ENCODE measurements around the gene MUC4. TPM values are rescaled to one million over a fixed set of nuclear protein-coding genes. Genes with fewer than 3 reads are reported as not detected.
A peak's percentile ranks its signal among the peaks of the same experiment; 100 is the strongest.
"Not testable (repeated sequence)": the region's sequence is repeated elsewhere in the genome, so short reads cannot be mapped to it uniquely, and the experiment has no call there.

MUC4 gene
- total and polyA plus RNA-seq, 2 experiments from 2014 or later: 1.3 TPM

DNA sequence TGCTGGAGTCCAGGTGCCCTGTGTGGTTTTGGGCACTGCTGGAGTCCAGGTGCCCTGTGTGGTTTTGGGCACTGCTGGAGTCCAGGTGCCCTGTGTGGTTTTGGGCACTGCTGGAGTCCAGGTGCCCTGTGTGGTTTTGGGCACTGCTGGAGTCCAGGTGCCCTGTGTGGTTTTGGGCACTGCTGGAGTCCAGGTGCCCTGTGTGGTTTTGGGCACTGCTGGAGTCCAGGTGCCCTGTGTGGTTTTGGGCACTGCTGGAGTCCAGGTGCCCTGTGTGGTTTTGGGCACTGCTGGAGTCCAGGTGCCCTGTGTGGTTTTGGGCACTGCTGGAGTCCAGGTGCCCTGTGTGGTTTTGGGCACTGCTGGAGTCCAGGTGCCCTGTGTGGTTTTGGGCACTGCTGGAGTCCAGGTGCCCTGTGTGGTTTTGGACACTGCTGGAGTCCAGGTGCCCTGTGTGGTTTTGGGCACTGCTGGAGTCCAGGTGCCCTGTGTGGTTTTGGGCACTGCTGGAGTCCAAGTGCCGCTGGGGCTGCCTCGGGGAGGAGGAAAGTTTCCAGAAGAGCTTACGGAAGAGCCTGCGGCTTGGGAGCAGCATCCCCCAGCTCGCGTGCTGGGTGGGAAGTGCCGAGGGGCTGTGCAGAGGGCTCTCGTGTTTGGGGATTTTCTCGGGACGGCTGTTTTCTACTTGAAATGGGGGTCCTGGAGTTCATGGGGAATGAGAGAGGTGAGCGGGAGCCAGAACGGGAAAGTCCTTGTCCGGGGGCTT is 12.9 kb upstream of the MUC4 start:
- not testable (repeated sequence) for H3K36me3 ChIP-seq (ENCODE audit: insufficient read depth)

DNA sequence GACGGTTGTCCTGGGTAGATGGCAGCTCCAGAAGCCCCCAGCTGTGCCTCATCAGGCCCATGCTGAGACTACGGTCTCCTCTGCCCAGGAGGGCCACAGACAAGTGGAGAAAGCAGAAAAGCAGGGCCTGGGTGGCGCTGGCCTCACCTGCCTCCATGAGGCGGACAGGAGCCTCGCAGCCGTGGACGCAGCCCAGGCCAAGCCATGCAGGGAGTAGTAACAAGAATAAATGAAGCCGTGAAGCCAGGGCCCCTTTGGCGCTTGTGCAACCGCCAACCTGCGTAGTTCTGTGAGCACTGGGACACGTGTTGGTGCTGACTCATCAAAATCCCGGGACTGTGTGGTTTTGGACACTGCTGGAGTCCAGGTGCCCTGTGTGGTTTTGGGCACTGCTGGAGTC is 12.3 kb upstream of the MUC4 start:
- H3K27ac ChIP-seq (ENCODE audit: low read depth): no peak overlapping the region
- no peaks in the 10 kb centered on the region for H3K27me3 ChIP-seq (ENCODE audit: insufficient read depth)
- no peaks in the 10 kb centered on the region for H3F3A ChIP-seq (replicated peaks; ENCODE audit: low read depth)
- no peak for DNase-seq (ENCODE audit: low spot score)
- no peaks in the 10 kb centered on the region for H4K20me1 ChIP-seq (replicated peaks; ENCODE audit: insufficient read depth)
- no peak overlapping the region for H3K4me2 ChIP-seq
- Mint-ChIP-seq H3K36me3 (ENCODE audit: low read depth) (no peaks in the 10 kb centered on the region), H3K27me3 (ENCODE audit: insufficient read depth, low read depth, poor library complexity) (peaks cover 13% of the 10 kb centered on the region), H3K4me3 (no peak overlapping the region), H3K27ac (peak overlapping the region; percentile 65; the same call in 1 of the 2 replicates), H3K4me1 (peaks cover 8% of the 10 kb centered on the region), H3K9me3 (no peaks in the 10 kb centered on the region)
- no peaks in the 10 kb centered on the region for H3K9me2 ChIP-seq (ENCODE audit: insufficient read depth)
- H3K4me1 ChIP-seq (ENCODE audit: insufficient read depth): no peaks in the 10 kb centered on the region
- TF ChIP-seq ZNF114 (CRISPR knock-in tag; IDR thresholded peaks at IDR 0.05) (no peak), JUNB (IDR thresholded peaks at IDR 0.05; ENCODE audit: unreplicated experiment) (no peak), ZNF331 (CRISPR knock-in tag; IDR thresholded peaks at IDR 0.05; ENCODE audit: low read depth) (no peak), EZH2 (IDR thresholded peaks at IDR 0.05; ENCODE audit: low read depth, unreplicated experiment) (no peak), POLR2AphosphoS5 (IDR thresholded peaks at IDR 0.05; ENCODE audit: low read depth) (no peak), EZH2phosphoT487 (IDR thresholded peaks at IDR 0.05; ENCODE audit: unreplicated experiment) (no peak), CREB1 (CRISPR knock-in tag; IDR thresholded peaks at IDR 0.05; ENCODE audit: low read depth) (no peak)
- TF ChIP-seq, protein P1, sequence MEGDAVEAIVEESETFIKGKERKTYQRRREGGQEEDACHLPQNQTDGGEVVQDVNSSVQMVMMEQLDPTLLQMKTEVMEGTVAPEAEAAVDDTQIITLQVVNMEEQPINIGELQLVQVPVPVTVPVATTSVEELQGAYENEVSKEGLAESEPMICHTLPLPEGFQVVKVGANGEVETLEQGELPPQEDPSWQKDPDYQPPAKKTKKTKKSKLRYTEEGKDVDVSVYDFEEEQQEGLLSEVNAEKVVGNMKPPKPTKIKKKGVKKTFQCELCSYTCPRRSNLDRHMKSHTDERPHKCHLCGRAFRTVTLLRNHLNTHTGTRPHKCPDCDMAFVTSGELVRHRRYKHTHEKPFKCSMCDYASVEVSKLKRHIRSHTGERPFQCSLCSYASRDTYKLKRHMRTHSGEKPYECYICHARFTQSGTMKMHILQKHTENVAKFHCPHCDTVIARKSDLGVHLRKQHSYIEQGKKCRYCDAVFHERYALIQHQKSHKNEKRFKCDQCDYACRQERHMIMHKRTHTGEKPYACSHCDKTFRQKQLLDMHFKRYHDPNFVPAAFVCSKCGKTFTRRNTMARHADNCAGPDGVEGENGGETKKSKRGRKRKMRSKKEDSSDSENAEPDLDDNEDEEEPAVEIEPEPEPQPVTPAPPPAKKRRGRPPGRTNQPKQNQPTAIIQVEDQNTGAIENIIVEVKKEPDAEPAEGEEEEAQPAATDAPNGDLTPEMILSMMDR (conservative IDR thresholded peaks at IDR 0.05; ENCODE audit: low read depth in 2 of 2): peak; percentile 13 to 44; a peak in 3 of 4 replicates
- TF ChIP-seq, protein P2, sequence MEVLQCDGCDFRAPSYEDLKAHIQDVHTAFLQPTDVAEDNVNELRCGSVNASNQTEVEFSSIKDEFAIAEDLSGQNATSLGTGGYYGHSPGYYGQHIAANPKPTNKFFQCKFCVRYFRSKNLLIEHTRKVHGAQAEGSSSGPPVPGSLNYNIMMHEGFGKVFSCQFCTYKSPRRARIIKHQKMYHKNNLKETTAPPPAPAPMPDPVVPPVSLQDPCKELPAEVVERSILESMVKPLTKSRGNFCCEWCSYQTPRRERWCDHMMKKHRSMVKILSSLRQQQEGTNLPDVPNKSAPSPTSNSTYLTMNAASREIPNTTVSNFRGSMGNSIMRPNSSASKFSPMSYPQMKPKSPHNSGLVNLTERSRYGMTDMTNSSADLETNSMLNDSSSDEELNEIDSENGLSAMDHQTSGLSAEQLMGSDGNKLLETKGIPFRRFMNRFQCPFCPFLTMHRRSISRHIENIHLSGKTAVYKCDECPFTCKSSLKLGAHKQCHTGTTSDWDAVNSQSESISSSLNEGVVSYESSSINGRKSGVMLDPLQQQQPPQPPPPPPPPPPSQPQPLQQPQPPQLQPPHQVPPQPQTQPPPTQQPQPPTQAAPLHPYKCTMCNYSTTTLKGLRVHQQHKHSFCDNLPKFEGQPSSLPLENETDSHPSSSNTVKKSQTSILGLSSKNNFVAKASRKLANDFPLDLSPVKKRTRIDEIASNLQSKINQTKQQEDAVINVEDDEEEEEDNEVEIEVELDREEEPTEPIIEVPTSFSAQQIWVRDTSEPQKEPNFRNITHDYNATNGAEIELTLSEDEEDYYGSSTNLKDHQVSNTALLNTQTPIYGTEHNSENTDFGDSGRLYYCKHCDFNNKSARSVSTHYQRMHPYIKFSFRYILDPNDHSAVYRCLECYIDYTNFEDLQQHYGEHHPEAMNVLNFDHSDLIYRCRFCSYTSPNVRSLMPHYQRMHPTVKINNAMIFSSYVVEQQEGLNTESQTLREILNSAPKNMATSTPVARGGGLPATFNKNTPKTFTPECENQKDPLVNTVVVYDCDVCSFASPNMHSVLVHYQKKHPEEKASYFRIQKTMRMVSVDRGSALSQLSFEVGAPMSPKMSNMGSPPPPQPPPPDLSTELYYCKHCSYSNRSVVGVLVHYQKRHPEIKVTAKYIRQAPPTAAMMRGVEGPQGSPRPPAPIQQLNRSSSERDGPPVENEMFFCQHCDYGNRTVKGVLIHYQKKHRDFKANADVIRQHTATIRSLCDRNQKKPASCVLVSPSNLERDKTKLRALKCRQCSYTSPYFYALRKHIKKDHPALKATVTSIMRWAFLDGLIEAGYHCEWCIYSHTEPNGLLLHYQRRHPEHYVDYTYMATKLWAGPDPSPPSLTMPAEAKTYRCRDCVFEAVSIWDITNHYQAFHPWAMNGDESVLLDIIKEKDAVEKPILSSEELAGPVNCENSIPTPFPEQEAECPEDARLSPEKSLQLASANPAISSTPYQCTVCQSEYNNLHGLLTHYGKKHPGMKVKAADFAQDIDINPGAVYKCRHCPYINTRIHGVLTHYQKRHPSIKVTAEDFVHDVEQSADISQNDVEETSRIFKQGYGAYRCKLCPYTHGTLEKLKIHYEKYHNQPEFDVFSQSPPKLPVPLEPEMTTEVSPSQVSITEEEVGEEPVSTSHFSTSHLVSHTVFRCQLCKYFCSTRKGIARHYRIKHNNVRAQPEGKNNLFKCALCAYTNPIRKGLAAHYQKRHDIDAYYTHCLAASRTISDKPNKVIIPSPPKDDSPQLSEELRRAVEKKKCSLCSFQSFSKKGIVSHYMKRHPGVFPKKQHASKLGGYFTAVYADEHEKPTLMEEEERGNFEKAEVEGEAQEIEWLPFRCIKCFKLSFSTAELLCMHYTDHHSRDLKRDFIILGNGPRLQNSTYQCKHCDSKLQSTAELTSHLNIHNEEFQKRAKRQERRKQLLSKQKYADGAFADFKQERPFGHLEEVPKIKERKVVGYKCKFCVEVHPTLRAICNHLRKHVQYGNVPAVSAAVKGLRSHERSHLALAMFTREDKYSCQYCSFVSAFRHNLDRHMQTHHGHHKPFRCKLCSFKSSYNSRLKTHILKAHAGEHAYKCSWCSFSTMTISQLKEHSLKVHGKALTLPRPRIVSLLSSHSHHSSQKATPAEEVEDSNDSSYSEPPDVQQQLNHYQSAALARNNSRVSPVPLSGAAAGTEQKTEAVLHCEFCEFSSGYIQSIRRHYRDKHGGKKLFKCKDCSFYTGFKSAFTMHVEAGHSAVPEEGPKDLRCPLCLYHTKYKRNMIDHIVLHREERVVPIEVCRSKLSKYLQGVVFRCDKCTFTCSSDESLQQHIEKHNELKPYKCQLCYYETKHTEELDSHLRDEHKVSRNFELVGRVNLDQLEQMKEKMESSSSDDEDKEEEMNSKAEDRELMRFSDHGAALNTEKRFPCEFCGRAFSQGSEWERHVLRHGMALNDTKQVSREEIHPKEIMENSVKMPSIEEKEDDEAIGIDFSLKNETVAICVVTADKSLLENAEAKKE (CRISPR knock-in tag; IDR thresholded peaks at IDR 0.05): no peak
- peak overlapping the region; percentile 66; the same call in 1 of the 2 replicates for H2AFZ ChIP-seq
- H3K36me3 ChIP-seq (ENCODE audit: insufficient read depth): no peaks in the 10 kb centered on the region
- no peak overlapping the region for H3K4me3 ChIP-seq
- H3K79me2 ChIP-seq (replicated peaks; ENCODE audit: insufficient read depth): no peaks in the 10 kb centered on the region
- ATAC-seq: peak; percentile 74

More for the DNA sequence above, 12.9 kb upstream of the MUC4 start:
- H3K27me3 ChIP-seq (ENCODE audit: insufficient read depth); H3K27ac Mint-ChIP-seq; H4K20me1 ChIP-seq (replicated peaks; ENCODE audit: insufficient read depth); H2AFZ ChIP-seq; H3K9me3 Mint-ChIP-seq; H3K4me1 Mint-ChIP-seq; DNase-seq (ENCODE audit: low spot score); H3F3A ChIP-seq (replicated peaks; ENCODE audit: low read depth); H3K4me3 ChIP-seq; H3K9me2 ChIP-seq (ENCODE audit: insufficient read depth); H3K4me2 ChIP-seq; H3K79me2 ChIP-seq (replicated peaks; ENCODE audit: insufficient read depth); ATAC-seq; H3K27ac ChIP-seq (ENCODE audit: low read depth); H3K4me1 ChIP-seq (ENCODE audit: insufficient read depth); H3K36me3 Mint-ChIP-seq (ENCODE audit: low read depth); H3K4me3 Mint-ChIP-seq: not testable (repeated sequence)
- H3K27me3 Mint-ChIP-seq (ENCODE audit: insufficient read depth, low read depth, poor library complexity): peaks cover 13% of the 10 kb centered on the region
